ENCODE measurements around the gene AGBL4.

Gene AGBL4

GRCh38 chr1:49351768-49352167 lies 672.0 kb downstream of the AGBL4 start:
- TF ChIP-seq SNAI2 (CRISPR knock-in tag; IDR thresholded peaks at IDR 0.05) = no peak
- TF ChIP-seq ZFP3 (CRISPR knock-in tag; IDR thresholded peaks at IDR 0.05) = no peak
- TF ChIP-seq CSRNP3 (CRISPR knock-in tag; IDR thresholded peaks at IDR 0.05) = no peak
- TF ChIP-seq RARB (CRISPR knock-in tag; IDR thresholded peaks at IDR 0.05) = no peak
- no peak for TF ChIP-seq ARNTL (CRISPR knock-in tag; IDR thresholded peaks at IDR 0.05; ENCODE audit: borderline replicate concordance, low read depth)
- no peak for TF ChIP-seq BACH2 (CRISPR knock-in tag; IDR thresholded peaks at IDR 0.05; ENCODE audit: borderline replicate concordance)
- peak; percentile 93 for TF ChIP-seq ISL1 (CRISPR knock-in tag; IDR thresholded peaks at IDR 0.05)
- TF ChIP-seq ZNF565 (CRISPR knock-in tag; conservative IDR thresholded peaks at IDR 0.05; ENCODE audit: low read depth) = no peak
- TF ChIP-seq CSDC2 (CRISPR knock-in tag; IDR thresholded peaks at IDR 0.05) = no peak
- TF ChIP-seq POU6F1 (CRISPR knock-in tag; IDR thresholded peaks at IDR 0.05; ENCODE audit: borderline replicate concordance, low read depth) = peak; percentile 86; the same call in 1 of the 2 replicates
- no peak for TF ChIP-seq CREB5 (CRISPR knock-in tag; IDR thresholded peaks at IDR 0.05; ENCODE audit: low read depth)
- peak; percentile 68; the same call in 1 of the 2 replicates for TF ChIP-seq ZC3H10 (CRISPR knock-in tag; IDR thresholded peaks at IDR 0.05)
- TF ChIP-seq ESRRG (CRISPR knock-in tag; IDR thresholded peaks at IDR 0.05) = no peak
- no peak for TF ChIP-seq PATZ1 (CRISPR knock-in tag; IDR thresholded peaks at IDR 0.05; ENCODE audit: borderline replicate concordance)
- TF ChIP-seq ZNF8 (CRISPR knock-in tag; IDR thresholded peaks at IDR 0.05) = no peak
- peak; percentile 96 for ATAC-seq

GRCh38 chr1:49346767-49347349 lies 676.9 kb downstream of the AGBL4 start:
- TF ChIP-seq PPARA (CRISPR knock-in tag; IDR thresholded peaks at IDR 0.05; ENCODE audit: borderline replicate concordance) = no peak
- TF ChIP-seq GLIS3 (CRISPR knock-in tag; IDR thresholded peaks at IDR 0.05) = no peak
- no peak for TF ChIP-seq ZC3H10 (CRISPR knock-in tag; IDR thresholded peaks at IDR 0.05)
- TF ChIP-seq ISL1 (CRISPR knock-in tag; IDR thresholded peaks at IDR 0.05) = no peak
- no peak for TF ChIP-seq TOX (CRISPR knock-in tag; IDR thresholded peaks at IDR 0.05; ENCODE audit: borderline replicate concordance)
- TF ChIP-seq CREB5 (CRISPR knock-in tag; IDR thresholded peaks at IDR 0.05; ENCODE audit: low read depth) = no peak
- no peak for TF ChIP-seq CSRNP3 (CRISPR knock-in tag; IDR thresholded peaks at IDR 0.05)
- TF ChIP-seq ARNTL (CRISPR knock-in tag; IDR thresholded peaks at IDR 0.05; ENCODE audit: borderline replicate concordance, low read depth) = no peak
- TF ChIP-seq CSDC2 (CRISPR knock-in tag; IDR thresholded peaks at IDR 0.05) = no peak
- no peak for TF ChIP-seq ZFP3 (CRISPR knock-in tag; IDR thresholded peaks at IDR 0.05)
- no peak for TF ChIP-seq ZFP30 (CRISPR knock-in tag; IDR thresholded peaks at IDR 0.05)
- TF ChIP-seq ZNF70 (CRISPR knock-in tag; IDR thresholded peaks at IDR 0.05) = no peak
- TF ChIP-seq TCF4 (CRISPR knock-in tag; IDR thresholded peaks at IDR 0.05; ENCODE audit: borderline replicate concordance) = no peak
- no peak for TF ChIP-seq RARB (CRISPR knock-in tag; IDR thresholded peaks at IDR 0.05)
- no peak for ATAC-seq
